Heart right ventricle (tissue), 16 donors: ENCODE results near the gene SPAG17. TPM values are rescaled to one million over a fixed set of nuclear protein-coding genes. Genes with fewer than 3 reads are reported as not detected.

ENCODE experiments used
- ATAC-seq, 8 donors: fragments of 200-7000 bp; cut with Tn5 transposase; one replicate each; pipeline ENCODE4 v1.9.1; 2020; ENCODE audit warnings: mild to moderate bottlenecking in 8 of 8, moderate library complexity in 8 of 8, moderate number of reproducible peaks in 1 of 8
- DNase-seq, 2 donors: peaks; one replicate each; pipeline ENCODE4 v3.0.0-alpha.2; 2020
- H3K27ac ChIP-seq, 10 donors: fragments of 200-600 bp; sonication (generic) in 2 of 10; one replicate each; pipeline versions ENCODE4 v1.5.0 to v1.8.0; 2020 to 2022; ENCODE audit warnings: mild to moderate bottlenecking in 3 of 10
- H3K27me3 ChIP-seq, 7 donors: fragments of 200-600 bp; one replicate each; pipeline ENCODE4 v1.8.0; 2021 to 2022; ENCODE audit warnings: mild to moderate bottlenecking in 2 of 7
- H3K36me3 ChIP-seq, 9 donors: fragments of 200-600 bp; sonication (generic) in 1 of 9; one replicate each; pipeline versions ENCODE4 v1.5.0 to v1.8.0; 2020 to 2022; ENCODE audit warnings: mild to moderate bottlenecking in 2 of 9
- H3K4me1 ChIP-seq, 9 donors: fragments of 200-600 bp; sonication (generic) in 1 of 9; one replicate each; pipeline versions ENCODE4 v1.5.0 to v1.8.0; 2020 to 2022; ENCODE audit warnings: mild to moderate bottlenecking in 4 of 9
- H3K4me3 ChIP-seq, 10 donors: fragments of 200-600 bp; sonication (generic) in 2 of 10; one replicate each; pipeline versions ENCODE4 v1.5.0 to v1.8.0; 2020 to 2022; ENCODE audit warnings: mild to moderate bottlenecking in 7 of 10, moderate library complexity in 2 of 10
- H3K9me3 ChIP-seq, 11 donors: fragments of 200-600 bp in 10 of 11; sonication (generic) in 2 of 11; one replicate each; pipeline versions ENCODE4 v1.5.0 to v1.8.0; 2013 to 2022; ENCODE audit warnings: mild to moderate bottlenecking in 2 of 11, control low read depth in 1 of 11, moderate library complexity in 1 of 11
- CTCF ChIP-seq, 9 donors: fragments of 200-600 bp; sonication (generic) in 2 of 9; IDR thresholded peaks; one replicate each; pipeline versions ENCODE4 v1.5.0 to v1.8.0; 2021 to 2022; ENCODE audit warnings: antibody characterized with exemption in 9 of 9, mild to moderate bottlenecking in 5 of 9, moderate library complexity in 1 of 9
- WGBS, 2 donors: extraction: QIAGEN DNeasy Blood & Tissue Kit; methylation state at CpG; one replicate each; pipeline ENCODE4 v1.1.7; 2013; ENCODE audit warnings: inconsistent platforms in 1 of 2; 5-methylcytosine and 5-hydroxymethylcytosine counted together
- intact Hi-C, 10 donors: fragments of 100-400 bp; cut with DNase I; formaldehyde crosslinking; loops; one replicate each; pipeline versions ENCODE4 v1.11.1 to v1.14.2; 2022
- polyA plus RNA-seq, 2 donors: library from polyadenylated mRNA; stranded (reverse); fragments of 200-250 nt; gene quantifications; one replicate each; pipeline ENCODE4 v1.2.3, GENCODE V29; 2013
- total RNA-seq, 10 donors: library from RNA; stranded (reverse); fragmentation: NEBNext Ultra II Directional in 3 of 10; extraction: Animal tissue kit (Norgen Biotek cat#: 25700) in 3 of 10; gene quantifications; one replicate each; pipeline versions ENCODE4 v1.2.1 to v1.2.4, GENCODE V29; 2021 to 2023
- donor health status: Arrhythmogenic right ventricular cardiomyopathy.
- donor health status: ischemic (EF 13 %, LVEDD 7.1; RV severe dilation, severe dysfunction).
- donor health status: healthy with polysubstance abuse.
- donor health status: DM: no; HTN: yes; CAD: no.
- donor health status: DM: no; HTN: no; CAD: no.
- donor health status: ischemic (EF 25% LVEDD 6.9; RV normal size, moderate dysfunction).
- donor health status: ischemic (EF 25% LVEDD 5.7; RV mildly dilated, moderate dysfunction).
- donor health status: healthy.
- donor health status: DM: yes; HTN: yes; CAD: no.
- donor health status: Ischemic cardiomyopathy.
- donor health status: ischemic (EF 35%, LVEDD 5.7; RV mildly dilated, moderate dysfunction).
- donor health status: nonischemic (EF 11% LVEDD 7.7; RV severe dilation, severe dysfunction).
- donor health status: DM: yes; HTN: yes; CAD: no.
- donor health status: PGD.
- donor health status: ischemic (EF 29% LVEDD 5.4; RV normal size, mild dysfunction).
- donor health status: nonischemic (EF 23%, LVEDD 6.1; RV moderate dilation, normal function).

Gene SPAG17
- total and polyA plus RNA-seq, 12 donors = 0.01 to 0.06 TPM; not detected in 10

- H3K27ac ChIP-seq = no peak overlapping the region
- H3K4me3 ChIP-seq = no peak overlapping the region
- no peak for TF ChIP-seq CTCF (IDR thresholded peaks at IDR 0.05)
- ATAC-seq (no peak), DNase-seq (no peak)
- intact Hi-C loops = no loop called here
- H3K9me3 ChIP-seq = no peaks in the 10 kb centered on the region
- H3K36me3 ChIP-seq = no peaks in the 10 kb centered on the region
- 81 to 90% methylated on average over 6 of the region's 6 CpGs for WGBS, 2 donors
- H3K27me3 ChIP-seq = no peaks in the 10 kb centered on the region
- no peaks in the 10 kb centered on the region for H3K4me1 ChIP-seq
Observed at GRCh38 chr1:118013336-118013735, 171.7 kb downstream of the SPAG17 start.

DNA sequence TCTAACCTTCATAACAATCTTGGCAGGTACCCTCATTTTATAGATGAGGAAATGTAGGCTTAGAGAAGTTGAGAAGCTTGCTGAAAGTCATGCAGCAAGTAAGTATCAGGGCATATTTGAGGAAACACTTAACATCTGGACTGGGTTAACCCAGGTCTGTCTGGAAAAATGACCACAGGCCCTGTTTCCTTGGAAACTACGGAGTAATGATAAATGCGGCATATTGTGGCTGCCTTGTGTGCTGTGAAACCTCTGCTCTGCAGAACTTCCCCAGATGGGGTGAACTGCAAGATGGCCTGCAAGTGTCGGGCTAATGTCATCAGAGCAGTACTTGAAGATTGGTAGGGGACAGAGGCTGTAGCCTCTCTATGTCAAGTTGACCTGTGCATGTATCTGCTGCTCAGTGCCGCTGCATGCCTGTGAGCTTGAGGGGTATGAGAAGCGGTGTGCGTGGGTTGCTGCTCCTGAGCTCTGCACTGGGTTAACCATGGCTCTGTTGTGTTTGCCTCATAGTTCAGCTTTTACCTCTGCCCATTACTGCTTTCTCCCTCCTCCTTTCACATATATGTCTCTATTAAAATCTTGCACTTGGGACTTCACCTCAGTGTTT, 172.4 kb downstream of the SPAG17 start:
- H3K27ac ChIP-seq = no peak overlapping the region
- H3K36me3 ChIP-seq = no peaks in the 10 kb centered on the region
- DNase-seq (no peak), ATAC-seq (no peak)
- H3K4me1 ChIP-seq = no peaks in the 10 kb centered on the region
- TF ChIP-seq CTCF (IDR thresholded peaks at IDR 0.05) = no peak
- H3K9me3 ChIP-seq = no peaks in the 10 kb centered on the region
- H3K4me3 ChIP-seq = no peak overlapping the region
- peaks cover 0 to 3% (median 0%) of the 10 kb centered on the region in 7 donors for H3K27me3 ChIP-seq
- 81 to 88% methylated on average over 6 of the region's 6 CpGs for WGBS, 2 donors
- intact Hi-C loops = no loop called here

- peaks cover 0 to 3% (median 0%) of the 10 kb centered on the region in 7 donors for H3K27me3 ChIP-seq
- no peak for TF ChIP-seq CTCF (IDR thresholded peaks at IDR 0.05)
- ATAC-seq (no peak), DNase-seq (no peak)
- H3K9me3 ChIP-seq = peaks cover 0 to 3% (median 0%) of the 10 kb centered on the region in 11 donors
- WGBS, 2 donors = 86 to 88% methylated on average over 7 of the region's 7 CpGs
- intact Hi-C loops = no loop called here
- no peak overlapping the region for H3K4me3 ChIP-seq
- no peaks in the 10 kb centered on the region for H3K4me1 ChIP-seq
- H3K36me3 ChIP-seq = no peaks in the 10 kb centered on the region
- no peak overlapping the region for H3K27ac ChIP-seq
Observed at GRCh38 chr1:118008011-118008410, 177.0 kb downstream of the SPAG17 start.

DNA sequence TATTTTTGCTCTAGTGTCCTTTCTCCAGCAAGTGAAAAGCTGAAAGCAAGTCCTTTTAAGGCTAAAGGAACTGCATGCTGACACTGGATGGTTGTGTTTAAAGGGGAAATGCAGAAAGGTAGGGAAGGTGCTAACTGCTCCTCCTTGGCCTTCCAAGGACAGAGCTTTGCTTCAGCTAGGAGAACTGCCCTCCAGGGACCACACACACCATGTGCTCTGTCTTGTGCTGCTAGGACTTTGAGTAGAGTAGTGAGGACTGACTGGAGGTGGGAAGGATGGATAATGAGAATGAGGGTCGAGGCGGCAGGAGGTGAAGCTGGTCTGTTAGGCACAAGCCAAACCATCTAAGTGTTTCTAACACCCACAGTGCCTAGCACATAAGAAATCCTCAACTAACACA, 177.6 kb downstream of the SPAG17 start:
- Histone ChIP-seq H3K27me3 (peaks cover 0 to 3% (median 0%) of the 10 kb centered on the region in 7 donors), H3K4me3 (no peak overlapping the region), H3K4me1 (no peaks in the 10 kb centered on the region), H3K36me3 (no peaks in the 10 kb centered on the region), H3K9me3 (peaks cover 0 to 5% (median 0%) of the 10 kb centered on the region in 11 donors), H3K27ac (no peak overlapping the region)
- 65 to 70% methylated on average over 2 of the region's 2 CpGs for WGBS, 2 donors
- TF ChIP-seq CTCF (IDR thresholded peaks at IDR 0.05) = no peak
- ATAC-seq (no peak), DNase-seq (no peak)
- intact Hi-C loops = no loop called here
